ENCODE data around the gene SLC17A9.

Gene SLC17A9

DNA sequence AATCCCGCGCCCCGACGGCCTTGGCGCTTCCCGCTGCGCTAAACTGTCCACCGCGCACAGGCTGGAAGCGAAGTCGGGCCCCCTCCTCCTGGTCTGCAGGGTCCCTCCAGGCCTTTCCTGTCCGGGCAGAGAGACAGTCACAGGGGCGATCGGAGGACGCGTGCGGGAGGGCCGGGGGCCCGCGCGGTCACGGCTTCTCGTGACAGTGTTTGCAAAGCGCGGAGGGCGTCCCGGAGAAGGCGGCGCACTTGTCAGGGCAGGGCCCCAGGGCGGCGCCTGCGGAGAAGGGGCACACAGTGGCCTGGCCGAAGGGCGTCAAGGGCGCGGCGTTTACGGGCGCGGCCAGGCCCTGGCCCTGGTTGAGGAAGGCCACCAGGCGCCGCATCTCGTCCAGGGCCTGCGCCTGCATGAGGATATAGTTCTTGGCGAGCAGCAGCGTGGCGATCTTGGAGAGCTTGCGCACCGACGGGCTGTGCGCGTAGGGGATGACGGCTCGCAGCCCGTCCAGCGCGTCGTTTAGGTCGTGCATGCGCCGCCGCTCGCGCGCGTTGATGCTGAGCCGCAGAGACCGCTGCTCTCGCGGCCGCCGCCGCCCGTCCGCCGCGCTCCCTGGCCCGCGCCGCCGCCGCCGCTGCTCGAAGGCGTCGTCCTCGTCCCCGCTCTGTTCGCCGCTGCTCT is 53.5 kb downstream of the SLC17A9 start:
- FAIRE-seq = no peak

DNA sequence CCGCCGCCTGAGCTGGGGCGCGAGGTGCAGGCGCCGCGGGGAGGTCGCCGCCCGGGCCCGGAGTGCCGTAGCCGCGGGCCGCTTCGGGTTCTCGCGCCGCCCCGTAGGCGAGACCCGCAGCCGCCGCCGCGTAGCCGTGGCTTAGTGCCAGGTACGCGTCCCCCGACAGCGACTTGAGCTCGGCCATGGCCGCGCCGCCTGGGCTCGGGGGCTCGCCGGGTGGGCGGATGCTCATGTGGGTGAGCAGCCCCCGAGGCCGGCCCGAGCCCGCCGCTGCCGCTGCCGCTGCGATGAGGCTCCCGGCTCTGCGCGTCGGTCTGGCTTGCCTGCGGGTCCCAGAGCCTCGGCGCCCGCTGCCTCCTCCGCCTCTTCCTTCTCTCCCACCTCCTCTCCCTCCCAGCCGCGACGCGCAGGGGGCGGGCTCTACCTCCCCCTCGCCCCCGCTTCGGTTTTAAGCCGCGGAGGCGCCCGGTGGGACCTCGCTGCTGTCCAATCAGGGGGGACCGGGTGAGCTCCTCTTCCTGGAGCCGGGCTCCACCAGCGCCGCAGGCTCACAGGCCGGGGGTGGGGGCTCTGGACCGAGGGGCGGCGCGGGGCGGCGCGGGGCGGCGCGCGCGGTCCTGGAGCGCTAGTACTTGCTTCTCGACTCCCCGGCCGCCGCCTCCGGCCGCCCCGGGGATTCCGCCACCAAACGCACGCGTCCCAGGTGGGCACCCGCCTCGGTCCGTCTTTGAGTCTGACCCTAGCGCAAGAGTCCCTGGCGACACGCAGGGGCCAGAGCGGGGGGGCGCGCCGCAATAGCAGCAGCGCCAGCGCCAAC is 54.2 kb downstream of the SLC17A9 start, which contains the start of gene BHLHE23:
Gene BHLHE23, minus strand, starts transcription at position 425 of the 820 bp plus-strand sequence. Its CDS starts 190 bp downstream, at position 235.
- FAIRE-seq = no peak

DNA sequence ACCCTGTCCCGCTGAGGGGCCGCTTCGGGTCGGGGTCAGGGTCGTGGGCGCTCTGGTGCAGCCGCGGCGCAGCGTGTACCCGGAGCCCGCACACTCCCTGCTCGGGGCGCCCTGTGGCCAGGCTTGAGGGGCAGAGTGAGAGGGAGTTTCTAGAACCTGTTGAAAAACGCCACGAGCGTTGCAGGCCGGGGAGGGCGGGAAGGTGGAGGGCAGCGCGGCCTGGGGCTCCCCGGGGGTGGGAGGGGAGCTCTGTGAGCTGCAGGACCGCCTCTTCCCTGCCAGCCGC is 54.8 kb downstream of the SLC17A9 start:
- FAIRE-seq = no peak

DNA sequence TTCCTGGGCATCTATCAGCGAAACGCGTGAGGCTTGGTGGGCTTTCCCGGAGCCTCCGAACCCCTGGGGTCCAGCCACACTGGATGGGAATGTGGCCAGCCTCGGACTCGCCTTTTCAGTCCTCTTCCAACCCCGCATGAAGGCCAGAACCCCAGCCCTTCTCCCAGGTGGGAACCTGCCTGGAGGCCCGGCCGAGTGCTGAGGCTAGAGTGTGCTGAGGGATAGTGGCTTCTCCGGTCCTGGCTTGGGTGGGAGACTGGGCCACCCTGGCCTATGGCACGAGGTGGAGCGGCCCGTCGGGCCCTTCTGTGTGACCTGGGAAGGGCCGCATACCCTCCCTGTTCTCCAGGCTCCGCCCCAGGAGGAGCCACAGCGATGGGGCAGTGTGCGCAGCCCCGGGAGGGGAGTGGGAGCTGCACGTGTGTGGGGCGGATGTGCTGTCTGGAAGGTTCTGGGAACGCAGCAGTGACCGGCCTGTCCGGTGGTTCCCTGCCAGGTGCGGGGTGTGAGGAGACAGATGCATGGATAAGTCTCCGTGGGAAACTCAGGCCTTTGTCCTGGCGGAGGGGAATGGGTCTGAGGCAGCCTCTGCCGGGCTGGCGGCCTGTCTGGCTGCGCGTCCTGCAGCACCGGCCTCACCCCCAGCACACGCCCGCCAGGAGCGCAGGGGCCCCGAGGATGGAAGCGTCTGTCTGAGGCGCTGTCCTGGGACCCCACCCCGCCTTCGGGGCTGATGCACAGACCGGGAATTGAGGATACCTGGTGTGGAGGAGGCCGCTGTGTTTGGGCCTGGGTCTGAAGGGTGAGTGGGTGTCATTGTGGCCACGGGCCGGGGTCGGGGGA is 55.4 kb downstream of the SLC17A9 start:
- FAIRE-seq = no peak

DNA sequence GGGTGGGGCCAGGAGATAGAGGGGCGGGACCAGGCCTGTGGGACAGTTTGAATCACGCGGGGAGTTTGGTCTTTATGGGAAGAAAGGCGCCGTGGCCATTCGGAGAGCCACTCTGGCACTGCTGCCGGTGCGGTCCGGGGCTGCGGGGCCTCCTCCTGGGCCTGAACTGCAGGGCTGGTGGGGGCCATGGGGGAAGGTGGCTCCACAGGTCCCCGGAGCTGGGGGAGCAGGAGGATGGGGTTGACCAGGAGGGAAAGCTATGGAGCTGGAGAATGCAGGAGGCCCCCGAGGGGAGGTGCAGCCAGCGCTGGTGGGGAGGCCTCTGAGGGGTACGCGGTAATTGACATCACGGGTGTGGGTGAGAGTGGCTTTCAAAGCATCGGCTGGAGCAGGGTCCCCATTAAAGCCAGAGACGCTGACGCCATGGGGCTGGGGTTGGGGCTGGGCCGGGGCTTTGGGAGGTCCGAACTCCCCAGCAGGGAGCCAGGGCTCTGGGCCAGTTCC is 56.1 kb downstream of the SLC17A9 start:
- no peak for FAIRE-seq

DNA sequence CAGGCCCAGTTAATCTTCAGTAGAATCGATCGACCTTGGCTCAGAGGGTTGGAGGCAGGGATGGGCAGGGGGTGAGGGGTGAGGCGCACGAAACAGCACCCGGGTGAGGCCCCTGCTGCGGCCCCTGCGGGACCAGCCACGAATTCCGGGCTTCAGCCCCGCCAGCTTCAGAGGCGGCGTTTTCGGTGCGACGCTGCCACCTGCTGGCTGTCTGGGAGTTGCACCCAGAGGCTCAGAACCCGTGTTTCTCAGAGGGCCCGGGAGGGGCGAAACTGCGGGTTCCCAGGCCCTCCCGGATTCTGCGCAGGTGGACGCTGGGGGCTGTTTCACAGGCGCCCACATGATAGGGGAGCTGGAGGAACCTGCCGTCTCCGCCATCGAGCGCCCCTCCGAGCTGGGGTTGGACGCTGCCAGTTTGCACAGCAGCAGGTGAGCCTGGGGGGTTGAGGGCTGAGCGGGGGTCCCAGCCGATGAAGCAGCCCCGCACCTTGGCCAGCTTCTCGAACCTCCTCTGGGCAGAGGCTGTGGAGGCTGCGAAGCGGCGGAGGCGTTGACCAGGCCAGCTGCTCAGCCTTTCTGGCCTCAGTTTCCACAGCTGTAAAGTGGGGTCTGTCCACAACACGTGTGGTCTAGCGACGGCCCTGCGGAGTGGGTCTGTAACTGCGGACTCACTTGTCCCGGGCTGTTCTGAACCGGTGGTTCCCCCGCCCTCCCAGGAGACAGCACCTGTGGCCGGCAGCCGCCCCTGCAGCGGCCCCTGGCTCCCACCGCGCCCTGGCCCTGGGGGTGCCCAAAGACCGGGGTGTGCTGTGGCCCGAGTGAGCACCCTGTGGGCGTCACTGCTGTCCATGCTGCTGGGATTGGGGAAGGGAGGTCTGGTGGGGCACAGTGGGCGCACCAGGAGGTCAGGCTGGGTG is 56.8 kb downstream of the SLC17A9 start:
- no peak for FAIRE-seq

DNA sequence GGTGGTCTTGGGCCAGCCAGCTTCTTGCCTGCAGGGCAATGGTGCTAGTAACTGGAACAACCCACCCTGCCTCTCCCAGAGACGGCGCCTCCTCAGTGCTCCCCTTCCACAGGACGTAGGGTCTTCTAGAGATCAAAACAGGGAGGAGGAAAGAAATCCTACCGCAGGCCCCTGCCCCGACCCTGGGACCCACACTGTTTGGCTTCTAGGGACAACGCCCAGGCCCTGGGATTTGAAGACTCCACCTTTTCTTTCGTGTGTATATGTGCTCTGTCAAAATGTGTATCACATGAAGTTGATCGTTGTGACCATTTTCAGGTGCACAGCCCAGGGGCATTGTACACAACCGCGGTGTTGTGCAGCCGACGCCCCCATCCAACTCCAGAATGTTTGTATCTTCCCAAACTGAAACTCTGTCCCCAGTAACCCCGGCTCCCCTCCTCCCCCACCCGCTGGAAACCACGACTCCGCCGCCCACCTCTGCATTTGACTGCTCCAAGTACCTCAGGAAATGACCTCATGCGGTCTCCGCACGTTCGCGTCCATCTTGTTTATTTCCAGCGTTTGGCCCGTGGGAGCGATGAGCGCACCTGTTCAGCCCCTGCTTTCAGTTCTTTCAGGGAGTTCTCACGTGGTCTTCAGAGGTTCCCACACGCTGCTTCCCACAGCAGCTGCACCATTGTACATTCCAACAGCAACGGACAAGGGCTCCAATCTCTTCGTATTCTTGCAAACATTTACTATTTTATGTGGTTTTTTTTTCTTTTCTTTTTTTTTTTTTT is 57.7 kb downstream of the SLC17A9 start:
- FAIRE-seq = no peak

DNA sequence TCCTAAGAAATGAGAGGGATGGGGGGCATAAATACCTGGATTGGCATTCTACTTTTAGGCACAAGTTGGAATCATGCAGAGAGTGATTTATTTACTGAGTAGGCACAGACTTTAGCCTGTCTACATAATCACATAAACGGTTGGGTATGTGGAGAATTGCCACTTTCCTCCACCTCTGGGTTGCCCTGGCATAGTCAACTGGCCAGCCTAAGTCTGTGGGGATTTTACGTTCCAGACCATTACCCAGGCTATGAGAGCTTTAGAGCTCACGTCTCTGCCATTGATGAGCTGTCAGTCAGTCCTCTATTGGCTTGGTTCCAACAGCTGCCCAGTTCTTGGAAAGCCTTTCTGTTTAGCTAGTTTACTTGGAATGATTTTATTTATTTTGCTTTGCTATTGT is 59.3 kb downstream of the SLC17A9 start:
- no peak for FAIRE-seq

DNA sequence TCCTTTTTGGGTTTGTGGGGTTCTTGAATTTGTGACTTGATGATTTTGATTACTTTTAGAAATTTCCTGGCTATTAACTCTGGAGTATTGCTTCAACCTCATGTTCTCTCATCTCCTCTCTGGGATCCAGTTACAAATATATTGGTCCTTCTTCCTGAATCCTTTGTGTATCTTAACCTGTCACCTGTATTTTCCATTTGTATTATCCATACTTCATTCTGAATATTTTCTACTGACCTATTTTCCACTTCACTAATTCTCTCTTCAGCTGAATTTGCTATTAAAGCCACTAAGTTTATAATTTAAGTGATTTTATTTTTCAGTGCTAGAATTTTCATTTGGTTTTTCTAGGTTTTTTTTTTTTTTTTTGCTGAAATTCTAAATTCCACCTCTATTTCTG is 60.7 kb downstream of the SLC17A9 start:
- FAIRE-seq = no peak

DNA sequence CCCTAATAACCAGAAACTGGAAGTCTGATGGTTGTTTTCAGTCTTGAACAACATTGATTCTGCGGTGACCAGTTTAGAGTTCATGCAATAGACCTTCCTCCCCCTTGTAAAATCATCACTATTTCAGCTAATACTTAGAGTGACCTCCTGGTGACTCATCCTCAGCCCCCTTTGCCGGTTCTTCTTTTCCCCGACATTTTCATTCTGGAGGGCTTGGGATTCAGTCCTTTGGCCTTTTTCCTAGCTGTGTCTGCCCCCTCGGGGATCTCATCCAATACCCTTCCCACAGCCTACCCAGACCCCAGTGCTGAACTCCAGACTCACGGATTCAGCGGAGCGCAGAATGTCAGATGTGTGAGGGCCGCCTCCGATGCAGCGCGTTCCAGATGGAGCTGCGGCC is 61.8 kb downstream of the SLC17A9 start:
- FAIRE-seq = no peak

DNA sequence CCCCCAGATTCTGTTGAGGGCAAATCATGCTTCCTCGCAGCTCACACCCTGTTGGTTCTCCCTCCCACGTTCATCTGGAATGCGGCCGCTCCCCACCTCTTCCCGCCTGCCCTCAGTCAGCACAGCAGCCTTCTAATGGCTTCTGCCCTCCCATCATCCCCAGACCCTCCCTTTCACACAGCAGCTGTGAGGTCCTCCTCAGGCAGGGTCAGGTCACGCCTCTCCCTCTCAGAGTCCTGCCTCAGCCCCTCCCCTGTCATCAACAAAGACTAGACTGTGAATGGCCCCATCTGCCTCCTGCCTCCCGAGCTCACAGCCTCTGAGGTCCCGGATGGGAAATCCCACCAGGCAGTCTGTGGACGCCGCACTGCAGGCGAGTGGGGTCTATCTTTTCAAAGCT is 62.2 kb downstream of the SLC17A9 start:
- no peak for FAIRE-seq

DNA sequence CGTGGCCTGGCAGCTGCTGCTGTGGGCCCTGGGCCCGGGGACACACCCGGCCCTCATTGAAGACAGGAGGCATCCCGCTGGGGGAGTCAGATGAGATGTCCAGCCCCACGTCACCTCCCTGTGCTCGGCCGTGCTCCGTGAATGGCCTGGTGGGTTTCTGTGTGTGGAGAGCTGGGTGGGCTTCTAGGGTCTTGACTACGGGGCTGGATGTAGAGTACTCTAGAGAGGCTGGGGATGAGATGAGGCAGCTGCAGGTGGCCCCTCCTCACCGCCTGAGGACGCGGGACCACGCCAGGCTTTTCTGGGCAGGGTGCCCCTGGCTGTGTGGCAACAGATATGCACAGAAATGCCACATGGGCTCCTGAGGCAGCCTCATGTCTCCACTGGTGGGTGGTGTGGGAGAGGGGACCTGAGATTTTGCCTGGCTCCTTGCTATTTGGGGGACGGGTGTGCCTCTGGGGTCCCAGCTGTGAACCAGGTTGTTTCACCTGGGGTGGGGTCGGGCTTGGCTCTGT is 62.7 kb downstream of the SLC17A9 start:
- FAIRE-seq = no peak

DNA sequence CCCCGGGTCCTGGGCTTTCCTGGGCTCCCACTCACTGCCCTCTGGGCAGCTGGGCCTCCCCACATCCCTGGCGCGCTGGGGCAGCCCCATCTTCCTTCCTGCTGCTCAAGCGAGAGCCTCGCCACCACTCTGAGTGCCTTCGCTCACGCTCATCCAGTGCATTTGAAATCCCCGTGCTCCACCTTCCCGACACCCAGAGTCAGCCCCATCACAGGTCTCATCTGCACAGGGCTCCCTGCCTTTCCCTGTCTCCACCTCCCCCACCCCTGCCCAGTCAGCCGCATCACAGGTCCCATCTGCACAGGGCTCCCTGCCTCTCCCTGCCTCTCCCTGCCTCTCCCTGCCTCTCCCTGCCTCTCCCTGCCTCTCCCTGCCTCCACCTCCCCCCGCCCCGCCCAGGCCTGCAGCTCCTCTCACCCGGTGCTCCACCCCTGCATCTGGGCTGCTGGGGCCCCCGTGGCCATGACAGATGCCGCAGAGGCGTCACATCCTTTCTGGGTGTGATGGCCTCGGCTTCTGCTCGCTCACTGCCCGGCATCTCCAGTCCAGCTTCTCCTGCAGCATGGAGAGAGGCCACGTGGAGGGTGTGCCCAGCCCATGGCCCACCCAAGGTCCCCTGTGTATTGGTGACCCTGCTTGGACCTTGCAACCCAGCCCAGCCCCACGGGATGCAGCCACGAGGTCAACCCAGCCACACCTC is 63.3 kb downstream of the SLC17A9 start:
- FAIRE-seq = no peak

DNA sequence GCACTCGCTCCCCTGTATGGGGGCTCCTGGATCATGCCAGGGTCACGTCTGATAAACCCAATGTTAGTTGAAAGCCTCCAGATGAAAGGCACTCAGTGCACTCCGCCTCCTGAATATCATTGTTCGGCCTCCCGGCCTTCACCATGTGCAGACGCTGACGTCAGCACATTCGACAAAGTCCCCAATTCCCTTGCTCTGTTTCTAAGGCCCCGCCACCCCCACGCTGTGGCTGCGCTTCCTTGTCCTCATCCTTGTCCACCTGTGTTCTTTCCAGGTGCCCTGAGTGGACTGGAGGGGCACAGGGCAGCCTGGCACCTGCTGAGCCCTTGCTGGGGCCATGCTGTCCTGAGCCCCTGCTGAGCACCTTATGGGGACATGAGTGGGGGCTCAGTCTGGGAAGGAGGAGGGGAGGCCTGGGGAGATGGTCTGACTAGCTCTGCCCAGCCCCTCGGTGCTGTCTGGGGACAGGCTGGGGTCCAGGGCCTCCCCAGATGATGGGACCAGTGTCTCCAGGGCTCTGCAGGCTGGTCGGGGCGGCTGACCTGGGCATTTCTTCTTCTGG is 64.1 kb downstream of the SLC17A9 start:
- FAIRE-seq = no peak

DNA sequence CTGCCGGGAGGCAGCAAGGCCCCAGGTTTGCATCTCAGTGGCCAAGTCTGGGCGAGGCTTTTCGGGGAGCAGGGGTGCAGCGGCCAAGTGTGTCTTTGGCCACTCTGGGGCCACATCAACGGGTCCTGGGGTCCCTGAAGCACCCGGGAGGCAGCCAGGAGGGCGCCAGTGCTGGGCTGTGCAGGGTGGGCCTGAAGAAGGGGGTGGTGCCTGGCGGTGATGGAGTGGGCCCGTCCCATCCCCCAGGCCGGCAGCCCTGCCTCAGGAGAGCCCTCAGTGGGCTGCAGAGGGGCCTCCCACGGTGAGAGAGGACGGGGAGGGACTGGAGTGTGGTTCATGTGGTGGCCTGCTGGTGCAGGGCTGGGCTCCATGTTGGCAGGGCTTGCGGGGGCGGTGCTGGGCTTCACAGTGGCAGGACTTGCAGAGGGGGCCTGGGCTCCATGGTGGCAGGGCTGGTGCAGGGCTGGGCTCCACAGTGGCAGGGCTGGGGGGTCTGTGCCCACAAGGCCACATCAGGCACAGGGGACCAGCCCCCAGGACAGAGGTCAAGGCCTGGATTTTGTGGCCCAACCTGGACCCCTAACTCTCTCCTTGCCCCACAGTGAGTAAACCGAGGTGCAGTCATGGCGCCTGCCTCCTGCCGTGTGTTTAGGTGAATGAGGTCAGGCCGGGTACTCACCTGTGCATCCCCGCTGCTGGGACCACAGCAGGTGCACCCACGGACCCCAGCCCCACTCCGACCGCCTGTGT is 64.7 kb downstream of the SLC17A9 start:
- FAIRE-seq = no peak

DNA sequence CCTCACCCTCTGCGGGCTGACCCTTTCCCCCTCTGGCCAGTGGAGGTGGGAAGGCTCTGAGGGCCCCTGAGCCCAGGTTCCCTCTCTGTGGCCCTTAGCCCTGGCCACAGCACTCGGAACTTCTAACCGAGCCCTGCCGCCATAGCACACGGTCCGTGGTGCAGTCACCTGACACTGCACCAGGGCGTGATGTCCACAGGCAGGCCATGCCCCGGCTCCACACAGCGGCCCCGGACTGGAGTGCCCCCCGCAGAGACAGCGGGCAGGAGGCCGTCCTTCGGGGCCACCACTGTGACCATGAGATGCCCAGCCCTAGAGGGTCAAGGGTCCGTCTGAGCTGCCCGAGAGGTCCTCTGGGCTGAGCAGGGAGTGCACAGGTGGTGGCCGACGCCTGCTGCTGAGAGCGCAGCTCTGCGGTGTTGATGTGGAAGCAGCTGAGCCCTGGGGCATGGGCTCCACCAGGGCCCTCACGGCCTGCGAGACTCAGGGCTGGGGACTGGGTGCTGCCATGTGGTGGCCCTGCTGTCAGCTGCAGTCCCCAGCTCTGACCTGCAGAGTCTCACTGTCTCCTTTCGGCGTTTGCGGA is 65.4 kb downstream of the SLC17A9 start:
- FAIRE-seq = no peak

All from TTC549 (cell line).